BE2C (cell line): Measurements from ENCODE around the gene PRDM15.

Experiments
- DNase-seq: peaks from one replicate; pipeline ENCODE4 v3.0.0-alpha.2; 2020
- H3K27me3 ChIP-seq: fragments of 250-450 bp; sonication (Bioruptor Pico); 2 replicates; pipeline ENCODE4 v1.5.1; 2020; ENCODE audit warnings: mild to moderate bottlenecking
- H3K36me3 ChIP-seq: fragments of 250-450 bp; sonication (Bioruptor Pico); 2 replicates; pipeline ENCODE4 v1.5.1; 2020; ENCODE audit warnings: mild to moderate bottlenecking
- H3K4me1 ChIP-seq: fragments of 250-450 bp; sonication (Bioruptor Pico); 2 replicates; pipeline ENCODE4 v1.5.1; 2020
- H3K4me3 ChIP-seq: 2 replicates; pipeline ENCODE4 v1.5.1; 2011; ENCODE audit warnings: low read depth, low read length
- H3K9me3 ChIP-seq: fragments of 250-450 bp; sonication (Bioruptor Pico); 2 replicates; pipeline ENCODE4 v1.5.1; 2020
- CTCF ChIP-seq: IDR thresholded peaks from 2 replicates; pipeline ENCODE4 v1.5.1; 2012; ENCODE audit warnings: mild to moderate bottlenecking, low read depth, low read length

PRDM15 gene

GRCh38 chr21:41859297-41859980, 19.7 kb downstream of the PRDM15 start:
- Histone ChIP-seq H3K27me3 (no peaks in the 10 kb centered on the region), H3K4me3 (no peak overlapping the region), H3K36me3 (peaks cover 13% of the 10 kb centered on the region; the same call in 1 of the 2 replicates), H3K9me3 (no peaks in the 10 kb centered on the region), H3K4me1 (no peaks in the 10 kb centered on the region)
- DNase-seq = no peak
- no peak for TF ChIP-seq CTCF

- Histone ChIP-seq H3K4me1 (no peaks in the 10 kb centered on the region), H3K4me3 (no peak overlapping the region), H3K9me3 (no peaks in the 10 kb centered on the region), H3K36me3 (peaks cover 19% of the 10 kb centered on the region), H3K27me3 (no peaks in the 10 kb centered on the region)
- TF ChIP-seq CTCF = no peak
- DNase-seq = no peak
Observed at GRCh38 chr21:41858466-41859296, 20.5 kb downstream of the PRDM15 start.

- DNase-seq = no peak
- no peaks in the 10 kb centered on the region for H3K4me1 ChIP-seq
- no peak for TF ChIP-seq CTCF
- H3K9me3 ChIP-seq = no peaks in the 10 kb centered on the region
- H3K36me3 ChIP-seq = peaks cover 19% of the 10 kb centered on the region
- no peaks in the 10 kb centered on the region for H3K27me3 ChIP-seq
- no peak overlapping the region for H3K4me3 ChIP-seq
Observed at GRCh38 chr21:41857771-41858300, 21.3 kb downstream of the PRDM15 start.

- Histone ChIP-seq H3K27me3 (no peaks in the 10 kb centered on the region), H3K36me3 (peaks cover 19% of the 10 kb centered on the region), H3K9me3 (no peaks in the 10 kb centered on the region), H3K4me1 (no peaks in the 10 kb centered on the region), H3K4me3 (no peak overlapping the region)
- DNase-seq = no peak
- TF ChIP-seq CTCF = no peak
Observed at GRCh38 chr21:41856572-41856971, 22.6 kb downstream of the PRDM15 start.

- no peak overlapping the region for H3K4me3 ChIP-seq
- no peaks in the 10 kb centered on the region for H3K4me1 ChIP-seq
- DNase-seq = no peak
- H3K36me3 ChIP-seq = peaks cover 19% of the 10 kb centered on the region
- H3K9me3 ChIP-seq = no peaks in the 10 kb centered on the region
- no peaks in the 10 kb centered on the region for H3K27me3 ChIP-seq
- no peak for TF ChIP-seq CTCF
Observed at GRCh38 chr21:41854426-41854995, 24.6 kb downstream of the PRDM15 start.
